HUES64 (cell line): ENCODE results near the gene TMEM72.

ENCODE experiments used
- H3K27ac ChIP-seq: 2 replicates; pipeline ENCODE4 v1.7.0; 2013; ENCODE audit warnings: low read depth, low read length, inconsistent platforms
- H3K27me3 ChIP-seq: 2 replicates; pipeline ENCODE4 v1.6.1; 2013; ENCODE audit warnings: mild to moderate bottlenecking, low read length; ENCODE audit not compliant: insufficient read depth
- H3K36me3 ChIP-seq: 2 replicates; pipeline ENCODE4 v1.6.1; 2013; ENCODE audit warnings: mild to moderate bottlenecking, low read length; ENCODE audit not compliant: insufficient read depth
- H3K4me1 ChIP-seq: 2 replicates; pipeline ENCODE4 v1.6.1; 2013; ENCODE audit warnings: mild to moderate bottlenecking, low read length, moderate library complexity; ENCODE audit not compliant: insufficient read depth
- H3K4me3 ChIP-seq: 2 replicates; pipeline ENCODE4 v1.5.1; 2013; ENCODE audit warnings: mild to moderate bottlenecking, low read length, moderate library complexity
- H3K9ac ChIP-seq: 2 replicates; pipeline ENCODE4 v1.6.1; 2013; ENCODE audit warnings: mild to moderate bottlenecking, low read depth, low read length
- H3K9me3 ChIP-seq: 2 replicates; pipeline ENCODE4 v1.6.1; 2013; ENCODE audit warnings: low read depth, low read length; ENCODE audit not compliant: insufficient read depth
- WGBS: fragments of 150-250, 120-280 bp; methylation state at CpG from one replicate; pipeline ENCODE4 v1.1.7; 2013; ENCODE audit warnings: missing lambda C conversion rate; 5-methylcytosine and 5-hydroxymethylcytosine counted together

Gene TMEM72

DNA sequence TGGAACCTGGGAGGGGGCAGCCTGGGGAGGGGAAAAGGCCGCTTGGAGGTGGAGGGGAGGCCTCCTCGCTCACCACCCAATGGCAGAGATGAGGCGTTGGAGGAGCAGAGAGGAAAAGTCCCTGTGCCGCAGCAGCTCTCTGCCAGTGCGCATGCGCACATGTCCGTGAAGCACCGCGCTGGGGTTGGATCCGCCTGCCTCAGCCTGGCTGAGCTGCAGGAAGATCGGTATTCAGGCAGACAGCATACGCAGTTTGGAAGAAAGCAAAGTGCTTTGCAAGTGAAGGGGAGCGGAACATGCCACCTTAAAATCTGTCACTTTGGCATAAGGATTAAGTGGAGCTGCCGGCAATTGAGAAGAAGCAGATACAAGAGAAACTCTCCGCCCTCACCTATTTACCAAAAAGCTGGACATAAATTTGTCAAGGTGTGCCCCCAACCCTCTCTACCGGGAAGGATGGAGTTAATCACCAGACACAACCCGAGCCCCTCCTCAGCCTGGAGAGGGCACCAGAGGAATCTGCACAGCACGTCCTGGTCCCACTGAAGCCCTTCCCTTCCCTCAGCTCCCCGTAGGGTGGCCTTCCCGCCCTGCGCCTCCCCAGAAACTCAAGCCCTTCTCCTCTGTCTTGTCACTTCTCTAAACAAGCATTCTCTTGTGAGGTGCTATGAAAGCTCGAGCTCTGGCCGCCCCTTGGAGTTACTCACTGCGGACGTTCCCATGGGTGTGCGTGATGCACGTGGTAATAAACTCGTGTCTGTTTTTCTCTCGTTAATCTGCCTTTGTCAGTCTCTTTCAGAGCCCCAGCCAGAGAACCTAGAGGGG, 32.2 kb upstream of the TMEM72 start:
- no peaks in the 10 kb centered on the region for H3K36me3 ChIP-seq
- H3K27me3 ChIP-seq = peaks cover 19% of the 10 kb centered on the region
- peak overlapping the region; percentile 53 for H3K4me3 ChIP-seq
- 10% methylated on average over 29 of the region's 29 CpGs for WGBS
- H3K9ac ChIP-seq = peak overlapping the region; percentile 40
- H3K27ac ChIP-seq = no peak overlapping the region
- H3K9me3 ChIP-seq = no peaks in the 10 kb centered on the region
- H3K4me1 ChIP-seq = peaks cover 7% of the 10 kb centered on the region

DNA sequence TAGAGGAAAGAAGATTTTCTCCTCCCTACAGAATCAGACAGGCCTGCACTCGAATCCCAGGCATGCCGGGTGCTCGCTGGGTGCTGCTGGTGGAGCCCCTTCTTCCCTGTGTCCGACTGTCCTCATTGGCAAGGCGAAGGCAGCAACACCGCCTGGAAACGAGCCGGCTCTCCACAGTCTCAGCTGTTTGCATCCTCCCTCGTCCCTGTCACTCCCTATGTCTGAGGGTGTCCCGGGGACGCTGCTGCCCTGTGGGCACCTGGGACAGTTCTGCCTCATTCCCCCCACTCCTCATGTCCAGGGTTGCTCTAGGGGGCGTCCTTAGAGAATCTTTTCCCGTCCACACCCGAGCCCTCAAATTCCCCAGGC, 31.6 kb upstream of the TMEM72 start:
- Histone ChIP-seq H3K4me1 (peaks cover 7% of the 10 kb centered on the region), H3K4me3 (peak overlapping the region; percentile 53), H3K27me3 (peaks cover 19% of the 10 kb centered on the region), H3K36me3 (no peaks in the 10 kb centered on the region), H3K27ac (no peak overlapping the region), H3K9me3 (no peaks in the 10 kb centered on the region), H3K9ac (no peak overlapping the region)
- 70% methylated on average over 14 of the region's 14 CpGs for WGBS

DNA sequence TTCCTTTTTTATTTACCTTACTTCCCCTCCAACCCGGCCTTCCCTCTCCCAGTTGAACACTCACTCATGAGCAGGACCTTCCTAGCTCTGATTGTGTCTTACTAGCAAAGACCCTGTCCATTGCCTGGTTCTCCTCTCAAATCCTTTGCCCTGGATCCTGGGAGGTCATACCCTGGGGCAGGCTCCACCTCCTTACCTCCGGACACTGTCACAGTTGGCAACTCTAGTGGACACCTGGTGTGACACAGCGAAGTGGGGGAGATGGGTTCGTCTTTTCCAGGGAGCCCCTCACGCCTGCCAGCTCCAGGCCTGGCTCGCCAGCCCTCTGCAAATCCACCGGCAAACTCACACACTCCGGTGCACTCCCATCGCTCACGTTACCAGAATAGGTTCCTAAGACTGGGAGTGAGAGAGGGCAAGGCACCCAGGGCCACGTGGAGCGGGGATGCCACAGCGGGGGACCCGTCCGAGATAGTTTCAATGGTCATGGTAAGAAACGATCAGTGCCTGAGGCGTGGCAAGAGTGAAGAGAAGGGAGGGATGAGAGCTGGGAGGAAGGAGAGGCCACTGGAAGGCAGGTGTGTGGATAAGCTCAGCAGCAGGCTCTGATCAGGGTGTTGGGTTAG, 30.9 kb upstream of the TMEM72 start:
- H3K9ac ChIP-seq = no peak overlapping the region
- no peaks in the 10 kb centered on the region for H3K36me3 ChIP-seq

DNA sequence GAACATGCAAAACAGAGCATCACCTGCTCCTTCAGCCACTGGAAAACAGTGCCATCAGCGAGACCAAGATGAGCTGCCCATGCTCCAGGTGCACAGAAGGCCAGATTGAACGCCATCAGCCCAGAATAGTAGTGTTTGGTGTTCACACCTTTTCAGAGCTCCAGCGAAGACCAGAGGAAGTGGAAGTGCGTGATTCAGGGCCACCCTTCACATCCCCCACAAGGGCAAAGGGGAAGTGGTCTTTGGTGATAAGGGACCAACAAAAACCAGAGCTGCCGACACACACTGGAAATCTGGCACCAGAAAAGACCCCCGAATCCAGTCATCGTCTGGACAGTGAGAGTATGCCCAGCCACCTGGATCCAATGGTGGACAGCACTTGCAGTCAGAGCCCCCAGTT, 29.5 kb upstream of the TMEM72 start:
- Histone ChIP-seq H3K4me1 (peaks cover 7% of the 10 kb centered on the region), H3K36me3 (no peaks in the 10 kb centered on the region), H3K4me3 (no peak overlapping the region), H3K27ac (no peak overlapping the region), H3K27me3 (peaks cover 19% of the 10 kb centered on the region), H3K9me3 (no peaks in the 10 kb centered on the region), H3K9ac (no peak overlapping the region)
- WGBS = 96% methylated on average over 7 of the region's 7 CpGs

More for the DNA sequence above, 30.9 kb upstream of the TMEM72 start:
- Histone ChIP-seq H3K9me3 (no peaks in the 10 kb centered on the region), H3K4me1 (peaks cover 7% of the 10 kb centered on the region), H3K27ac (no peak overlapping the region), H3K4me3 (no peak overlapping the region), H3K27me3 (peaks cover 19% of the 10 kb centered on the region)
- WGBS = 89% methylated on average over 17 of the region's 17 CpGs

DNA sequence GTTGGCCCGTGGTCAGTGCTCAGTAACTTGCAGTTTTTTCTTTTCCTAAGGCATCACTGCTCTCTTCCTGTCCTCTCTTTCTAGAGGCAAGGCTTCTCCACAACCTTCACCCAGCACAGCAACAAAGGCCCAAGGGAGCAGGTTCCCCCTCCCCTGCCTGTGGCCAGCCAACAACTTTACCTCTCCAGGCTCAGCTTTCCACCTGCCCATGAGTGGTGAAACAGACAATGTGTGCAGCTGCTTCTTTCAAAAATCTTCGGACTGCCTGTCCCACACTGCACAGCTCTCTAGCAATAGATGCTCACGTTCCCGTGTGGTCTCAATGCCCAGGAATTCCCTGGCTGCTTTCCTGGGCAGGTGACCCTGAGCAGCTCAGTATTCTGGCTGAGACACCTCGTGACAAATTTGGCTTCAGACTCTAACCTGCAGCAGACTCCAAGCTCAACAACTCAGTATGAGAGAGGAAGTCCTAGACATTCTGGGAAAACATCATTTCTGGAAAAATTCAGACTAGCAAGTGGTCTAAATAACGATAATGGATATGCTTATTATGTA, 28.9 kb upstream of the TMEM72 start:
- WGBS = 89% methylated on average over 6 of the region's 6 CpGs
- H3K27ac ChIP-seq = no peak overlapping the region

DNA sequence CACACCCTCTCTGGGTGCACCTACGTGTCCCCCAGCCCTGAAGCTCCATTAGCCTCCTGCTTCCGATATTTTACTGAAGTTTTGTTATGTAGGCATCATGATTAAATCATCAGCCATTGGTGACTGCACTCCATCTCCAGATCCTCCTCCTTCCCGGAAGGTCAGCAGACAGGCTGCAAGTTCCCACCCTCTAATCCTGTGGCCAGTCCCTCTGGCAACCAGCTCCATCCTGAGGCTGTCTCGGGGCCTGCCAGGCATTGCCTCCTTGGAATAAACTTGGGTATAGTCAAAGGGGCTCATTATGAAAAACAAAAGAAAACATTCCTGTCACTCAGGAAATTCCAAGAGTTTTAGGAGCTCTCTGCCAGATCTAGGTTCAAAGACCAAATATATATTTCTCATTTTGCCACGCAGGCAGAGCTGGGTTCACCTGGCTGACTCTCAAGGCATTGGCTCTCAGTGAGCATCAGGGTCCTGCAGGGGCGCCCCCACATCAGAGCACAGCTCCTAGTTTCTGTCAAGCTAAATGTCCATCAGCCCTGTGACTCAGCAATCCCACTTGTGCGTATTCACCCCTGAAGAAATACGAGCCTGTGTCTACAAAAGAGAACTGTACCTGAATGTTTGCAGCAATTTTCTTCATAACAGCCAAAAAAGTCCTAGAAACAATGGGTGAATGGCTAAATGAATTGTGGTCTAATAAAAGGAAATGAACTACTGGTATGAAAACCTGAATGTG, 27.4 kb upstream of the TMEM72 start:
- H3K27ac ChIP-seq = no peak overlapping the region
- H3K9me3 ChIP-seq = no peaks in the 10 kb centered on the region
- H3K27me3 ChIP-seq = peaks cover 19% of the 10 kb centered on the region
- H3K4me1 ChIP-seq = peaks cover 4% of the 10 kb centered on the region; the same call in 1 of the 2 replicates
- H3K4me3 ChIP-seq = no peak overlapping the region
- H3K9ac ChIP-seq = no peak overlapping the region
- WGBS = 87% methylated on average over 8 of the region's 8 CpGs
- H3K36me3 ChIP-seq = no peaks in the 10 kb centered on the region

More for the DNA sequence above, 28.9 kb upstream of the TMEM72 start:
- H3K9me3 ChIP-seq = no peaks in the 10 kb centered on the region
- H3K36me3 ChIP-seq = no peaks in the 10 kb centered on the region
- peaks cover 19% of the 10 kb centered on the region for H3K27me3 ChIP-seq
- peaks cover 7% of the 10 kb centered on the region for H3K4me1 ChIP-seq
- H3K4me3 ChIP-seq = no peak overlapping the region
- H3K9ac ChIP-seq = no peak overlapping the region

DNA sequence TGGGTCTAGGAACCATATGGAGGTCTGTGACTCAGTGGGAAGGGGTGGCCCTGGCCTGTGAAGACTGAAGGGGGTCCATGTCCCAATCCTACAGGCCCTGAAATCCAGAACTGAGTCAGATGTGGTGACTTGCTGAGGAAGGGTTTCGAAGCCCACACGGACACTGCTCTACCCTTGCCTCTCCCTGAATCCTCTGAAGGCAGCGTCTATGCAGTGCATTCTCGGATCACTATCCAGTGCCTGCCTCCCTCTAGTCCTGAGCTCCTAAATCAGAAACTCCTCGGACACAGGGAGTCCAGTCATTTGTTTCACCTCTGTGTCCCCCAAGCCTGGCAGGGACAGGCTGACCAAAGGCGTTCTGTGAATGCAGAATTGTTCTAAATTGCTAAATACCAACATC, 25.4 kb upstream of the TMEM72 start:
- Histone ChIP-seq H3K27ac (no peak overlapping the region), H3K4me1 (no peaks in the 10 kb centered on the region), H3K9me3 (no peaks in the 10 kb centered on the region), H3K36me3 (no peaks in the 10 kb centered on the region), H3K27me3 (peaks cover 4% of the 10 kb centered on the region; the same call in 1 of the 2 replicates), H3K9ac (no peak overlapping the region), H3K4me3 (no peak overlapping the region)
- 91% methylated on average over 6 of the region's 6 CpGs for WGBS

DNA sequence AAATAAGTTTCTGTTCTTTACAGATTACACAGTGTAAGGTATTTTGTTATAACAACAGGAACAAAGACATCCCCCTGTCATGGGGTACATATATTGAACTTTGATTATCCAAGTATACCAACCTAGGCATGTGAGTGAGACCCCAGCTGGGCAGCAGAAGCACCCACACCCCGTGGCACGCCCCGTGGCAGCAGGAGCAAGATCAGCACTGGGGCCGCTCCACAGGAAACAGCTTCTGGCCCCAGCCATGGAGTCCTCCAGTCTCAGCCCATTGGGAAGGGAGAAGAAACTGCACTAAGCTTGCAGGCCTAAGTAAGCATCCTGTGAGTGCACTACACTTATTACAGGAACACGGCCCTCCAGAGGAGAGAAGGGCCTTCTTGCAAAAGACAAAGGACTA, 24.2 kb upstream of the TMEM72 start:
- Histone ChIP-seq H3K4me1 (no peaks in the 10 kb centered on the region), H3K36me3 (no peaks in the 10 kb centered on the region), H3K9ac (no peak overlapping the region), H3K27ac (no peak overlapping the region), H3K4me3 (no peak overlapping the region), H3K9me3 (no peaks in the 10 kb centered on the region), H3K27me3 (no peaks in the 10 kb centered on the region)
- WGBS = 92% methylated on average over 4 of the region's 5 CpGs

DNA sequence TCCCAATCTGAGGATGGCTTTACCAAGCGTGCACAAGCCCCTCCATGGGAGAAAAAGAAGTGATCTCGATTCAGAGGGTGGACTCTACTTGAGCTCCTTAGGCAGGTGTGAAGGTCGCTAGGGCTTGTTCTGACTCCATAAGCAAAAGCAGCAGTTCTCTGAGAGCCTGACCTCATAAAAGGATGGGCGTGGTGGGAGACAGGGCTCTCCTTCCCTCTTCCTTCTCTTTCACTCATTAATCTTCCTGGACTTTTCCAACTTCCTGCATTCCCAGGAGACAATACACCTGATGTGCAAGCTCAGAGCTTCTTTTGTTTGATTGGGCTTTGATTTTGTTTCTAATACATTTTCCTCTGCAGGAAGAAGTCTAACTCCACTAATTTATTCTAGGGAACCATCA, 22.3 kb upstream of the TMEM72 start:
- Histone ChIP-seq H3K4me3 (no peak overlapping the region), H3K27me3 (no peaks in the 10 kb centered on the region), H3K36me3 (no peaks in the 10 kb centered on the region), H3K4me1 (no peaks in the 10 kb centered on the region), H3K27ac (no peak overlapping the region), H3K9me3 (no peaks in the 10 kb centered on the region), H3K9ac (no peak overlapping the region)
- 93% methylated on average over 4 of the region's 4 CpGs for WGBS

DNA sequence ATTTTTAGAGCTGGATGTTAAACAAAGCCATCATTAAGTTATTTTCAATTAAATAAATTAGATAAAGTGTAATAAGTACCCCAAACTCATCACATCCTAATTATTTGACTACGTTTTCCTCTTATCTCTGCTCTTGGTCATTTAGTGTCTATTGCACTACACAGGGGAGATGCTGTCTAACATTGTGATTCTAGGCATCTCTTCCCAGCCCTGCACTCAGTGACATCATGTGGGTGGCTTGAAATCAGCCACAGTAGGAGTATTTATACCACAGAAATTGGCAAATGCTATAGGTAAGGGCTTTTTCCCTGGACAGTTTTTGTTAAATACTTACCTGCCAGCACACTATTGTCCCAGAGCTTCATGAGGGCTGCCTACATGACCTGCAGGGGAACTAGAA, 21.3 kb upstream of the TMEM72 start:
- 80% methylated on average over 1 of the region's 1 CpG for WGBS
- no peaks in the 10 kb centered on the region for H3K9me3 ChIP-seq
- H3K27me3 ChIP-seq = no peaks in the 10 kb centered on the region
- H3K36me3 ChIP-seq = no peaks in the 10 kb centered on the region
- H3K9ac ChIP-seq = no peak overlapping the region
- no peak overlapping the region for H3K4me3 ChIP-seq
- no peak overlapping the region for H3K27ac ChIP-seq
- H3K4me1 ChIP-seq = no peaks in the 10 kb centered on the region
